Measurements from ENCODE around the gene DTNB.

DTNB gene

GRCh38 chr2:25483607-25484266, 189.6 kb downstream of the DTNB start:
- Histone ChIP-seq H3K27ac (ENCODE audit: low read depth, low read length) (no peak overlapping the region), H3K36me3 (ENCODE audit: control insufficient read depth, insufficient read depth, low read length) (no peaks in the 10 kb centered on the region), H3K9ac (ENCODE audit: low read depth, low read length) (no peak overlapping the region), H3K27me3 (ENCODE audit: control insufficient read depth, insufficient read depth, low read length) (no peaks in the 10 kb centered on the region), H3K4me1 (ENCODE audit: control insufficient read depth, insufficient read depth, low read length) (no peaks in the 10 kb centered on the region), H3K4me3 (ENCODE audit: low read depth, low read length) (no peak overlapping the region), H3K9me3 (ENCODE audit: control insufficient read depth, insufficient read depth, low read length) (no peaks in the 10 kb centered on the region)

GRCh38 chr2:25482341-25482740, 191.0 kb downstream of the DTNB start:
- no peak overlapping the region for H3K4me3 ChIP-seq (ENCODE audit: low read depth, low read length)
- H3K36me3 ChIP-seq (ENCODE audit: control insufficient read depth, insufficient read depth, low read length): peaks cover 4% of the 10 kb centered on the region; the same call in 1 of the 2 replicates
- no peaks in the 10 kb centered on the region for H3K9me3 ChIP-seq (ENCODE audit: control insufficient read depth, insufficient read depth, low read length)
- no peaks in the 10 kb centered on the region for H3K4me1 ChIP-seq (ENCODE audit: control insufficient read depth, insufficient read depth, low read length)
- H3K9ac ChIP-seq (ENCODE audit: low read depth, low read length): no peak overlapping the region
- no peak overlapping the region for H3K27ac ChIP-seq (ENCODE audit: low read depth, low read length)
- no peaks in the 10 kb centered on the region for H3K27me3 ChIP-seq (ENCODE audit: control insufficient read depth, insufficient read depth, low read length)

GRCh38 chr2:25481381-25482300, 191.7 kb downstream of the DTNB start:
- H3K36me3 ChIP-seq (ENCODE audit: control insufficient read depth, insufficient read depth, low read length): peaks cover 4% of the 10 kb centered on the region; the same call in 1 of the 2 replicates
- H3K27me3 ChIP-seq (ENCODE audit: control insufficient read depth, insufficient read depth, low read length): no peaks in the 10 kb centered on the region
- H3K4me1 ChIP-seq (ENCODE audit: control insufficient read depth, insufficient read depth, low read length): no peaks in the 10 kb centered on the region
- H3K9me3 ChIP-seq (ENCODE audit: control insufficient read depth, insufficient read depth, low read length): no peaks in the 10 kb centered on the region
- no peak overlapping the region for H3K4me3 ChIP-seq (ENCODE audit: low read depth, low read length)
- H3K27ac ChIP-seq (ENCODE audit: low read depth, low read length): no peak overlapping the region
- H3K9ac ChIP-seq (ENCODE audit: low read depth, low read length): no peak overlapping the region

GRCh38 chr2:25480561-25480960, 192.8 kb downstream of the DTNB start:
- Histone ChIP-seq H3K4me1 (ENCODE audit: control insufficient read depth, insufficient read depth, low read length) (no peaks in the 10 kb centered on the region), H3K27me3 (ENCODE audit: control insufficient read depth, insufficient read depth, low read length) (no peaks in the 10 kb centered on the region), H3K36me3 (ENCODE audit: control insufficient read depth, insufficient read depth, low read length) (peaks cover 4% of the 10 kb centered on the region; the same call in 1 of the 2 replicates), H3K27ac (ENCODE audit: low read depth, low read length) (no peak overlapping the region), H3K9ac (ENCODE audit: low read depth, low read length) (no peak overlapping the region), H3K4me3 (ENCODE audit: low read depth, low read length) (no peak overlapping the region), H3K9me3 (ENCODE audit: control insufficient read depth, insufficient read depth, low read length) (no peaks in the 10 kb centered on the region; the same call in 1 of the 2 replicates)

GRCh38 chr2:25479761-25480160, 193.6 kb downstream of the DTNB start:
- Histone ChIP-seq H3K27ac (ENCODE audit: low read depth, low read length) (no peak overlapping the region), H3K4me1 (ENCODE audit: control insufficient read depth, insufficient read depth, low read length) (no peaks in the 10 kb centered on the region), H3K9ac (ENCODE audit: low read depth, low read length) (no peak overlapping the region), H3K9me3 (ENCODE audit: control insufficient read depth, insufficient read depth, low read length) (no peaks in the 10 kb centered on the region; the same call in 1 of the 2 replicates), H3K36me3 (ENCODE audit: control insufficient read depth, insufficient read depth, low read length) (peaks cover 4% of the 10 kb centered on the region; the same call in 1 of the 2 replicates), H3K27me3 (ENCODE audit: control insufficient read depth, insufficient read depth, low read length) (no peaks in the 10 kb centered on the region), H3K4me3 (ENCODE audit: low read depth, low read length) (no peak overlapping the region)

GRCh38 chr2:25478736-25479135, 194.6 kb downstream of the DTNB start:
- Histone ChIP-seq H3K27ac (ENCODE audit: low read depth, low read length) (no peak overlapping the region), H3K4me3 (ENCODE audit: low read depth, low read length) (no peak overlapping the region), H3K36me3 (ENCODE audit: control insufficient read depth, insufficient read depth, low read length) (peaks cover 4% of the 10 kb centered on the region; the same call in 1 of the 2 replicates), H3K27me3 (ENCODE audit: control insufficient read depth, insufficient read depth, low read length) (no peaks in the 10 kb centered on the region), H3K9ac (ENCODE audit: low read depth, low read length) (no peak overlapping the region), H3K9me3 (ENCODE audit: control insufficient read depth, insufficient read depth, low read length) (no peaks in the 10 kb centered on the region; the same call in 1 of the 2 replicates), H3K4me1 (ENCODE audit: control insufficient read depth, insufficient read depth, low read length) (no peaks in the 10 kb centered on the region)

- no peaks in the 10 kb centered on the region for H3K4me1 ChIP-seq (ENCODE audit: control insufficient read depth, insufficient read depth, low read length)
- H3K36me3 ChIP-seq (ENCODE audit: control insufficient read depth, insufficient read depth, low read length): peaks cover 4% of the 10 kb centered on the region; the same call in 1 of the 2 replicates
- H3K9me3 ChIP-seq (ENCODE audit: control insufficient read depth, insufficient read depth, low read length): no peaks in the 10 kb centered on the region; the same call in 1 of the 2 replicates
- H3K4me3 ChIP-seq (ENCODE audit: low read depth, low read length): no peak overlapping the region
- no peaks in the 10 kb centered on the region for H3K27me3 ChIP-seq (ENCODE audit: control insufficient read depth, insufficient read depth, low read length)
- no peak overlapping the region for H3K27ac ChIP-seq (ENCODE audit: low read depth, low read length)
- H3K9ac ChIP-seq (ENCODE audit: low read depth, low read length): no peak overlapping the region
These were observed 199.5 kb downstream of the DTNB start for GRCh38 chr2:25473758-25474340.

- H3K9me3 ChIP-seq (ENCODE audit: control insufficient read depth, insufficient read depth, low read length): no peaks in the 10 kb centered on the region; the same call in 1 of the 2 replicates
- no peak overlapping the region for H3K9ac ChIP-seq (ENCODE audit: low read depth, low read length)
- no peak overlapping the region for H3K4me3 ChIP-seq (ENCODE audit: low read depth, low read length)
- no peaks in the 10 kb centered on the region for H3K27me3 ChIP-seq (ENCODE audit: control insufficient read depth, insufficient read depth, low read length)
- no peak overlapping the region for H3K27ac ChIP-seq (ENCODE audit: low read depth, low read length)
- H3K4me1 ChIP-seq (ENCODE audit: control insufficient read depth, insufficient read depth, low read length): no peaks in the 10 kb centered on the region
- peaks cover 2% of the 10 kb centered on the region; the same call in 1 of the 2 replicates for H3K36me3 ChIP-seq (ENCODE audit: control insufficient read depth, insufficient read depth, low read length)
These were observed 200.2 kb downstream of the DTNB start for GRCh38 chr2:25473131-25473530.

GRCh38 chr2:25470806-25471205, 202.6 kb downstream of the DTNB start:
- no peak overlapping the region for H3K9ac ChIP-seq (ENCODE audit: low read depth, low read length)

GRCh38 chr2:25467743-25468142, 205.6 kb downstream of the DTNB start:
- no peak overlapping the region for H3K27ac ChIP-seq (ENCODE audit: low read depth, low read length)

More at GRCh38 chr2:25470806-25471205, 202.6 kb downstream of the DTNB start:
- H3K36me3 ChIP-seq (ENCODE audit: control insufficient read depth, insufficient read depth, low read length): no peaks in the 10 kb centered on the region
- no peaks in the 10 kb centered on the region for H3K4me1 ChIP-seq (ENCODE audit: control insufficient read depth, insufficient read depth, low read length)
- no peaks in the 10 kb centered on the region; the same call in 1 of the 2 replicates for H3K9me3 ChIP-seq (ENCODE audit: control insufficient read depth, insufficient read depth, low read length)
- no peaks in the 10 kb centered on the region for H3K27me3 ChIP-seq (ENCODE audit: control insufficient read depth, insufficient read depth, low read length)
- no peak overlapping the region for H3K27ac ChIP-seq (ENCODE audit: low read depth, low read length)
- no peak overlapping the region for H3K4me3 ChIP-seq (ENCODE audit: low read depth, low read length)

More at GRCh38 chr2:25467743-25468142, 205.6 kb downstream of the DTNB start:
- H3K36me3 ChIP-seq (ENCODE audit: control insufficient read depth, insufficient read depth, low read length): no peaks in the 10 kb centered on the region
- H3K9me3 ChIP-seq (ENCODE audit: control insufficient read depth, insufficient read depth, low read length): no peaks in the 10 kb centered on the region
- H3K9ac ChIP-seq (ENCODE audit: low read depth, low read length): no peak overlapping the region
- H3K4me1 ChIP-seq (ENCODE audit: control insufficient read depth, insufficient read depth, low read length): no peaks in the 10 kb centered on the region
- H3K4me3 ChIP-seq (ENCODE audit: low read depth, low read length): no peak overlapping the region
- H3K27me3 ChIP-seq (ENCODE audit: control insufficient read depth, insufficient read depth, low read length): no peaks in the 10 kb centered on the region

Measured in HUES48 (cell line).